Osteocyte (in vitro differentiated cells): Measurements from ENCODE around the gene FOXM1. TPM values are rescaled to one million over a fixed set of nuclear protein-coding genes. Genes with fewer than 3 reads are reported as not detected.

Experiments
- DNase-seq: peaks from one replicate; pipeline ENCODE4 v3.0.0; 2021; ENCODE audit warnings: mixed read lengths; ENCODE audit not compliant: unreplicated experiment; ENCODE audit errors: extremely low spot score
- H3K27ac Mint-ChIP-seq: one replicate; pipeline ENCODE4 v1.8.0; 2021; ENCODE audit warnings: mild to moderate bottlenecking, mixed read lengths; ENCODE audit not compliant: unreplicated experiment
- H3K27me3 Mint-ChIP-seq: one replicate; pipeline ENCODE4 v1.8.0; 2021; ENCODE audit warnings: mixed read lengths; ENCODE audit not compliant: unreplicated experiment
- H3K36me3 Mint-ChIP-seq: one replicate; pipeline ENCODE4 v1.8.0; 2021; ENCODE audit warnings: mixed read lengths; ENCODE audit not compliant: unreplicated experiment
- H3K4me1 Mint-ChIP-seq: one replicate; pipeline ENCODE4 v1.8.0; 2021; ENCODE audit warnings: mixed read lengths; ENCODE audit not compliant: unreplicated experiment
- H3K4me3 Mint-ChIP-seq: one replicate; pipeline ENCODE4 v1.8.0; 2021; ENCODE audit warnings: mild to moderate bottlenecking, moderate library complexity, mixed read lengths; ENCODE audit not compliant: unreplicated experiment
- H3K9me3 Mint-ChIP-seq: one replicate; pipeline ENCODE4 v1.8.0; 2021; ENCODE audit warnings: mixed read lengths; ENCODE audit not compliant: unreplicated experiment
- total RNA-seq: library from RNA; stranded (reverse); gene quantifications from 2 replicates; pipeline ENCODE4 v1.2.1, GENCODE V29; 2021
- TF ChIP-seq, protein P1 (sequence below): fragments of 200-600 bp; sonication (generic); IDR thresholded peaks from 2 replicates; pipeline ENCODE4 v1.5.0; 2021; ENCODE audit warnings: antibody characterized with exemption, mild to moderate bottlenecking, moderate library complexity

The FOXM1 gene
- total RNA-seq, 1 donor from 2014 or later = 14.9 TPM

DNA sequence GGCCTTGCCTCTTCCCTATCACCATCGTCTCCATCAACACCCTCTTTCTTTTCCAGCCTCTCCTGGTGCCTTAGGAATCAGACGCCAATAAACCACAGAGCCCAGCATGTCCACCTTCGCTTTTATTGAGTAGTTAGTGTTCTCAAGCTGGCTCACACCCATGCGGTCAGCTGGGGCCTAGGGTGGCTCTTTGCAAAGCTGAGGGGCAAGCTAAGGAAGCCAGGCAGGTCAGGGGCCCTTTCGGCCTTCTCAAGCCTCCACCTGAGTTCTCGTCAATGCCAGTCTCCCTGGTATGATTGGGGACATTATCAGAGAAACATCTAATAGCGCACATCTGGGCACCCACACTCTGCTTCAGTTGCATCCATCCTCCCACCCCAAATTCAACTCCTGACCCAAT, 19.4 kb downstream of the FOXM1 start:
- H3K9me3 Mint-ChIP-seq = no peaks in the 10 kb centered on the region
- no peak overlapping the region for H3K27ac Mint-ChIP-seq
- no peak overlapping the region for H3K4me3 Mint-ChIP-seq
- TF ChIP-seq, protein P1, sequence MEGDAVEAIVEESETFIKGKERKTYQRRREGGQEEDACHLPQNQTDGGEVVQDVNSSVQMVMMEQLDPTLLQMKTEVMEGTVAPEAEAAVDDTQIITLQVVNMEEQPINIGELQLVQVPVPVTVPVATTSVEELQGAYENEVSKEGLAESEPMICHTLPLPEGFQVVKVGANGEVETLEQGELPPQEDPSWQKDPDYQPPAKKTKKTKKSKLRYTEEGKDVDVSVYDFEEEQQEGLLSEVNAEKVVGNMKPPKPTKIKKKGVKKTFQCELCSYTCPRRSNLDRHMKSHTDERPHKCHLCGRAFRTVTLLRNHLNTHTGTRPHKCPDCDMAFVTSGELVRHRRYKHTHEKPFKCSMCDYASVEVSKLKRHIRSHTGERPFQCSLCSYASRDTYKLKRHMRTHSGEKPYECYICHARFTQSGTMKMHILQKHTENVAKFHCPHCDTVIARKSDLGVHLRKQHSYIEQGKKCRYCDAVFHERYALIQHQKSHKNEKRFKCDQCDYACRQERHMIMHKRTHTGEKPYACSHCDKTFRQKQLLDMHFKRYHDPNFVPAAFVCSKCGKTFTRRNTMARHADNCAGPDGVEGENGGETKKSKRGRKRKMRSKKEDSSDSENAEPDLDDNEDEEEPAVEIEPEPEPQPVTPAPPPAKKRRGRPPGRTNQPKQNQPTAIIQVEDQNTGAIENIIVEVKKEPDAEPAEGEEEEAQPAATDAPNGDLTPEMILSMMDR = no peak
- H3K36me3 Mint-ChIP-seq = peaks cover 2% of the 10 kb centered on the region
- peaks cover 6% of the 10 kb centered on the region for H3K4me1 Mint-ChIP-seq
- DNase-seq = no peak
- H3K27me3 Mint-ChIP-seq = no peaks in the 10 kb centered on the region

DNA sequence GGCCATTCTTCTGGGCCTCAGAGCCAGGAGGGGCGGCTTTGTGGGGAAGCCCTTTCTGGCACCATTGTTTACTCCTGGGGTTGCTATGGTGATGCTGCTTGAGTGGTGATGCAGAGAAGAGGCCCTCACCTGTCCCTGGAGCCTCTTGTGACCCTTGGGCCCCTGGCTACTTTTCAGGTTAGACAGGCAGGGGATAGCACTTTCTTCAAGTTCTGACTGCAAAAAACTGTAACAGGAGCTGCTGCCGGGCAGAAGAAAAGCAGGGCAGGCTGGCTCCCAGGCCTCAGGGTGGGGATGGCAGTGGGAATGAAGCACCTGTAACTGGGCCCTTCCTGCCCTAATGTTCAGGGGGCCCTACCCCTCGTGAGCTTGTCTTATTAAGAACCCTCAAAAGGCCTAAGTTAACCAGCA, 19.9 kb downstream of the FOXM1 start, which contains the start of gene TEX52:
TEX52 (minus strand) TSS at position 19 of the 411 bp plus-strand sequence; CDS start at position 6, 13 bp downstream.
- Mint-ChIP-seq H3K27ac (no peak within 1 kb of the TSS), H3K27me3 (no peaks in the 10 kb centered on the region), H3K4me1 (peaks cover 6% of the 10 kb centered on the region), H3K36me3 (peaks cover 2% of the 10 kb centered on the region), H3K4me3 (no peak within 1 kb of the TSS), H3K9me3 (no peaks in the 10 kb centered on the region)
- no peak for DNase-seq
- TF ChIP-seq, protein P1 = no peak

DNA sequence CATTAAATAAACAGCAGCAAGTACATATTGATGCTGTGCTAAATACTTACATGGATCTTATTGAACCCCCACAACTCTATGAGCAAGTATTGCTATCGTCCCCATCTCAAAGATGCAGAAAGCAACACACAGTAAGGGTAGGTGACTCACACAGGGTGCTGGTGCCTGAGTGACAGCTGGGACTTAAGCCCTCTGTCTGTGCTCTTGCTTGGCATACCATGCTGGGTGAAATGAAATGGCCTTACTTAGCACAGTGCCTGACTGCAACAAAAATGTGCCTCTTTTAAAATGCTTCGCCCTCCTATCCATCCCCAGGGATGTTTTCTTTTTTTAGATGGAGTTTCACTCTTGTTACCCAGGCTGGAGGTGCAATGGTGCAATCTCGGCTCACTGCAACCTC, 20.9 kb downstream of the FOXM1 start:
- no peaks in the 10 kb centered on the region for H3K27me3 Mint-ChIP-seq
- H3K9me3 Mint-ChIP-seq = no peaks in the 10 kb centered on the region
- no peak for DNase-seq
- no peak overlapping the region for H3K27ac Mint-ChIP-seq
- H3K36me3 Mint-ChIP-seq = peaks cover 2% of the 10 kb centered on the region
- H3K4me3 Mint-ChIP-seq = no peak overlapping the region
- peaks cover 6% of the 10 kb centered on the region for H3K4me1 Mint-ChIP-seq
- TF ChIP-seq, protein P1 = no peak

DNA sequence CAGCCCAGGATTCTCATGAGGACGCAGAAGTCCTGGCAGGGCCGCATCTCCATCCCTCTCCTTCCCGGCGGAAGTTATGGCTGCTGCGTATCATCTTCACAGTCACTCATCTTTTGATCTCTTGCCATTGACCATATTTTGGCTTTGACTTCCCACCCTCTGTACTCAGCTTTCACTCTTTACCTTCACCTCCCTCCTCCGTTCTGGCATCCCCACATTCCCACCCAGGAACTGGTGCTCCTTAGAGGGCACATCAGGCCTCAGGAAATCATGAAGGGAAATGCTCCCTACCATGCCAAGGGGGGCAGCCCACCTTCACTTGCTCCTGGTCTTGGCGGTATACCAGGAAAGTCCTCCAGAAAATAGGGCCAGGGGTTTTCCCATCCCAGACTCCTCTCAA, 21.4 kb downstream of the FOXM1 start:
- Mint-ChIP-seq H3K27ac (no peak overlapping the region), H3K27me3 (no peaks in the 10 kb centered on the region), H3K4me1 (peaks cover 6% of the 10 kb centered on the region), H3K36me3 (peaks cover 2% of the 10 kb centered on the region), H3K9me3 (no peaks in the 10 kb centered on the region), H3K4me3 (no peak overlapping the region)
- TF ChIP-seq, protein P1 = no peak
- DNase-seq = no peak

DNA sequence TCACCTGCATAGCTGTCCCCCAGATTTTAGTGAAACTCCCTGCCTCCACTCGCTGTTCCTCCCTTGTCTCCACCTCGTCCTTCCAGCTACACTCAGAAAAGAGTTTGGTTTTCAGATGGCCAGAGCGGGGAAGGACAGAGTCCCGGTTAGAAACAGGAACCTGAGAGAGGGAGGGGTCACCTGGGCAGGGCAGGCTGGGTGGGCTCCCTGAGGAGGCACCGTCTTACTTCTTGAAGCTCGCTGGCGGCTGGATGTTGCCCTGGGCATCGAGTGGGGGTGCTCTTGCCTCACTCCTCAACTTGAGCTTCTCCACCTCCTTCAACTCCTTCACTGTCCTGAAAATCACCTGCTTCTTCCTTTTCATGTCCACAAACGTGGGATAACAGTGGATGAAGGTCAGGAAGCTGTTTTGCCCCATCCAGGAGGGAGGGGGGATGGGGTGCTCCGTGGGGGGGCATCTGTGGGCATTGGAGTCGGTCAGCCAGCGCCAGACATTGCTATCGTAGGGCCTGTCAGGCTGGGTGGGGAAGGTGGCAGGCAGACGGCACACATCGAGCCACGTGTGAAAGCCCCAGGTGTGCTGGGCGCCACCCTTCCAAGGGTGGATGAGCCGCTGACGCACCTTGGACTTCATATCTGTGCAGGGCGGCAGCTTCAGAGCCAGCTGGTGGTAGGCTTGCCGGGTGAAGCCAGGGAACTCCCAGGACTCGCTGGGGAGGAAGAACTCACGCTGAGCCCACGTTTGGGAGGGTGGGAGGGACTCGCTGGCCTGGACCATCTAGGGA, 22.1 kb downstream of the FOXM1 start:
- no peak for DNase-seq
- TF ChIP-seq, protein P1 = no peak
- H3K27ac Mint-ChIP-seq = no peak overlapping the region
- H3K9me3 Mint-ChIP-seq = no peaks in the 10 kb centered on the region
- H3K36me3 Mint-ChIP-seq = peaks cover 1% of the 10 kb centered on the region
- H3K27me3 Mint-ChIP-seq = no peaks in the 10 kb centered on the region
- no peak overlapping the region for H3K4me3 Mint-ChIP-seq
- peaks cover 11% of the 10 kb centered on the region for H3K4me1 Mint-ChIP-seq
